GM12875 (cell line): Measurements from ENCODE around the gene RAB6A.

Experiments used
- H3K4me3 ChIP-seq: one replicate; pipeline ENCODE4 v1.5.1; 2011; ENCODE audit warnings: low read depth, low read length, control low read depth
- CTCF ChIP-seq: IDR thresholded peaks from 2 replicates; pipeline ENCODE4 v1.5.1; 2011; ENCODE audit warnings: low read depth, mild to moderate bottlenecking, control low read depth, inconsistent platforms, low read length, moderate library complexity, borderline replicate concordance; ENCODE audit not compliant: insufficient read depth

RAB6A gene

GRCh38 chr11:73652046-73652730 is 108.7 kb downstream of the RAB6A start:
- no peak overlapping the region for H3K4me3 ChIP-seq
- TF ChIP-seq CTCF: no peak

DNA sequence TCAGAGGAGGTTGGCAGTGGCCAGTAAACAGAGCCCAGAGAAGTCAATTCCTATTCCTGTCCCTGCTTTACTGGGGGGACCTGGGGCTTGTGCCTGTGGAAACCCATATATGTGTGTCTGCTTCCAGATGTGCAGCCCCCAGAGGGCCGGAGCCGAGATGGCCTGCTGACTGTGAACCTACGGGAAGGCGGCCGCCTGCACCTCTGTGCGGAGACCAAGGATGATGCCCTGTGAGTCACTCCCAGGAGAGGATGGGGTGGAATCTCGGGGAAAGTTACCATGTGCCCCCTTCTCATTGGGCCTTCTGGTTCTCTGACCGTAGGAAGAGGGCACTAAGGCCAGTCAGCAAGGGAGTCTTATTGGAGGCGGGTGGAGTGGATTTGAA is 109.2 kb downstream of the RAB6A start:
- TF ChIP-seq CTCF: no peak
- H3K4me3 ChIP-seq: no peak overlapping the region

- H3K4me3 ChIP-seq: no peak overlapping the region
- TF ChIP-seq CTCF: no peak
Observed at GRCh38 chr11:73651252-73651651, 109.6 kb downstream of the RAB6A start.

DNA sequence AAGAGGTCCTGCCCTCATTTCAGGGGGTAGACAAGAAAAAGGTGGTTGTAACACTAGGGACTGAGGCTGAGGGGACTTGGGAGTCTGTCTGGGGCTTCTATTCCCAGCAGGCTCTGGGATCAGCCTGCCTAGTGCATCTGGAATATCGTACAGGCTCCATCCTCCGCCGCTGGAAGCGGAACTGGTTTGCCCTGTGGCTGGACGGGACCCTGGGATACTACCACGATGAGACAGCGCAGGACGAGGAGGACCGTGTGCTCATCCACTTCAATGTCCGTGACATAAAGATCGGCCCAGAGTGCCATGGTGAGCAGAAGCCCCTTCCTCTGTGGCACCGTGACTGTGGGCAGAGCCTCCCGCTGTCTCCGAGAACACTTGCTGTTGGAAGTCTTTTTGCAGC is 110.5 kb downstream of the RAB6A start:
- no peak for TF ChIP-seq CTCF

GRCh38 chr11:73649206-73649605 is 111.7 kb downstream of the RAB6A start:
- TF ChIP-seq CTCF: no peak
- H3K4me3 ChIP-seq: no peak overlapping the region

More for the DNA sequence above, 110.5 kb downstream of the RAB6A start:
- no peak overlapping the region for H3K4me3 ChIP-seq

DNA sequence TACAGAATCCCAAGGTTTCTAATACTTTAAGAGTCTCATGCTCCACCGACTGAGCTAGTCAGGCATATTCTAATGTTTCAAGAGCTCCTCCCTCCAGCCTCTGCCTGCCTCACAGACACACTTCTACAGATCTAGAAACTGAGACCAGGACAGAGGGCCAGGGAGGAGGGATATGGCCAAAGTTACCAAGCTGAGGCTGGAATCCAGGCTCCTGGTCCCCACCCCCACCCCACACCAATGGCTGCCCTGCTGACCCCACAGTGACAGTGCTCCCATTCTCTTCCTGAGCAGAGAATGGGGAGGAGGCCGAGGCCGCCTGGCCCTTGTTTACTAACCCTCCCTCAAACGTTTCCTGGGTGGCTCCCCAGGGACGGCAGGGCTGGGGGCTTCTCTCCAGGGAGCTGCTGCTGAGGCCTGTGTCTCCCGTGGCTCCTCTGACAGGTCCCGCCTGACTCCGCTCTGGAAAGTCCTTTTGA is 112.3 kb downstream of the RAB6A start:
- TF ChIP-seq CTCF: no peak
- no peak overlapping the region for H3K4me3 ChIP-seq

- H3K4me3 ChIP-seq: no peak overlapping the region
- no peak for TF ChIP-seq CTCF
Observed at GRCh38 chr11:73648121-73648520, 112.8 kb downstream of the RAB6A start.
